DOHH2 (cell line): ENCODE data around the gene WIPF2.

Experiments
- H3F3A ChIP-seq: fragments of 200-600 bp; sonication (generic), shearing (Covaris generic); 2 replicates; pipeline ENCODE4 v1.6.0; 2016; ENCODE audit warnings: antibody characterized with exemption, mild to moderate bottlenecking; ENCODE audit not compliant: control insufficient read depth, insufficient read depth
- H3K27ac ChIP-seq: fragments of 200-600 bp; sonication (generic); 2 replicates; pipeline ENCODE4 v1.5.1; 2014; ENCODE audit warnings: low read depth, mild to moderate bottlenecking, low read length, moderate library complexity
- H3K27me3 ChIP-seq: fragments of 200-600 bp; sonication (generic); 2 replicates; pipeline ENCODE4 v1.6.1; 2014; ENCODE audit warnings: mild to moderate bottlenecking, low read length, mixed read lengths; ENCODE audit not compliant: control insufficient read depth
- H3K36me3 ChIP-seq: fragments of 200-600 bp; sonication (generic); 2 replicates; pipeline ENCODE4 v1.6.1; 2014; ENCODE audit warnings: mild to moderate bottlenecking, low read length, moderate library complexity, mixed read lengths; ENCODE audit not compliant: control insufficient read depth
- H3K4me1 ChIP-seq: fragments of 200-600 bp; sonication (generic); 2 replicates; pipeline ENCODE4 v1.6.1; 2014; ENCODE audit warnings: mild to moderate bottlenecking, low read length, mixed read lengths; ENCODE audit not compliant: control insufficient read depth
- H3K4me2 ChIP-seq: fragments of 200-600 bp; sonication (generic); 2 replicates; pipeline ENCODE4 v1.6.0; 2014; ENCODE audit warnings: mild to moderate bottlenecking, low read length, moderate library complexity
- H3K4me3 ChIP-seq: fragments of 200-600 bp; sonication (generic); 2 replicates; pipeline ENCODE4 v1.5.1; 2014; ENCODE audit warnings: mild to moderate bottlenecking, low read length, mixed read lengths
- H3K79me2 ChIP-seq: fragments of 200-600 bp; sonication (generic); 2 replicates; pipeline ENCODE4 v1.6.1; 2014; ENCODE audit warnings: mild to moderate bottlenecking, low read length, mixed read lengths; ENCODE audit not compliant: control insufficient read depth
- H3K9me2 ChIP-seq: fragments of 200-600 bp; sonication (generic); replicated peaks from 2 replicates; pipeline ENCODE4 v1.6.1; 2014; ENCODE audit warnings: mild to moderate bottlenecking, low read length, mixed read lengths; ENCODE audit not compliant: control insufficient read depth
- H3K9me3 ChIP-seq: fragments of 200-600 bp; sonication (generic); 2 replicates; pipeline ENCODE4 v1.6.1; 2014; ENCODE audit warnings: antibody characterized with exemption, low read length, mixed read lengths; ENCODE audit not compliant: control insufficient read depth, insufficient read depth
- H4K20me1 ChIP-seq: fragments of 200-600 bp; sonication (generic); 2 replicates; pipeline ENCODE4 v1.6.0; 2014; ENCODE audit warnings: low read depth, mild to moderate bottlenecking, antibody characterized with exemption, low read length, moderate library complexity; ENCODE audit not compliant: control insufficient read depth, insufficient read depth
- CTCF ChIP-seq: fragments of 200-600 bp; sonication (generic); IDR thresholded peaks from one replicate; pipeline ENCODE4 v1.5.1; 2014; ENCODE audit warnings: antibody characterized with exemption, mild to moderate bottlenecking, low read depth, low read length; ENCODE audit not compliant: poor library complexity, severe bottlenecking
- EZH2phosphoT487 ChIP-seq: fragments of 200-600 bp; sonication (generic); IDR thresholded peaks from 2 replicates; pipeline ENCODE4 v1.6.1; 2017; ENCODE audit warnings: borderline replicate concordance, mild to moderate bottlenecking, antibody characterized with exemption, low read length, moderate library complexity, mixed read lengths

WIPF2 gene

GRCh38 chr17:40315678-40316570 lies 96.8 kb downstream of the WIPF2 start:
- Histone ChIP-seq H3K4me3 (peak overlapping the region; percentile 11; the same call in 1 of the 2 replicates), H3K9me2 (no peaks in the 10 kb centered on the region), H3K4me1 (peaks cover 82% of the 10 kb centered on the region)

GRCh38 chr17:40316571-40317344 lies 97.7 kb downstream of the WIPF2 start:
- Histone ChIP-seq H3K36me3 (no peaks in the 10 kb centered on the region), H3K4me3 (peak overlapping the region; percentile 94), H3K79me2 (peaks cover 37% of the 10 kb centered on the region), H3K27ac (no peak overlapping the region), H3K9me2 (no peaks in the 10 kb centered on the region), H3K27me3 (no peaks in the 10 kb centered on the region), H3K4me1 (peaks cover 82% of the 10 kb centered on the region), H3K4me2 (peak overlapping the region; percentile 80), H3F3A (no peaks in the 10 kb centered on the region), H3K9me3 (no peaks in the 10 kb centered on the region), H4K20me1 (0 out of 2 replicates have a peak, but pooled peaks cover 7% of the 10 kb centered on the region)
- TF ChIP-seq CTCF, result no peak
- TF ChIP-seq EZH2phosphoT487, result no peak

More at GRCh38 chr17:40315678-40316570, 96.8 kb downstream of the WIPF2 start:
- Histone ChIP-seq H3F3A (no peaks in the 10 kb centered on the region), H4K20me1 (0 out of 2 replicates have a peak, but pooled peaks cover 7% of the 10 kb centered on the region), H3K9me3 (no peaks in the 10 kb centered on the region), H3K27ac (no peak overlapping the region), H3K27me3 (no peaks in the 10 kb centered on the region), H3K4me2 (peak overlapping the region; percentile 39), H3K36me3 (no peaks in the 10 kb centered on the region), H3K79me2 (peaks cover 28% of the 10 kb centered on the region)
- no peak for TF ChIP-seq EZH2phosphoT487

GRCh38 chr17:40317345-40317873 lies 98.3 kb downstream of the WIPF2 start:
- H3F3A ChIP-seq, result no peaks in the 10 kb centered on the region
- peak overlapping the region; percentile 80 for H3K4me2 ChIP-seq
- no peaks in the 10 kb centered on the region for H3K9me3 ChIP-seq
- peaks cover 40% of the 10 kb centered on the region for H3K79me2 ChIP-seq
- H3K27me3 ChIP-seq, result no peaks in the 10 kb centered on the region
- H3K9me2 ChIP-seq, result no peaks in the 10 kb centered on the region
- no peaks in the 10 kb centered on the region for H3K36me3 ChIP-seq
- 0 out of 2 replicates have a peak, but pooled peaks cover 7% of the 10 kb centered on the region for H4K20me1 ChIP-seq
- 0 out of 2 replicates have a peak overlapping the region, but pooled peaks have one; percentile 22 for H3K27ac ChIP-seq
- TF ChIP-seq EZH2phosphoT487 (no peak), CTCF (peak; percentile 69)
- H3K4me1 ChIP-seq, result peaks cover 82% of the 10 kb centered on the region
- H3K4me3 ChIP-seq, result peak overlapping the region; percentile 94
